Activated T-cell treated with anti-CD3 and anti-CD28 coated beads for 4 hours (primary cell): ENCODE results near the gene SULT4A1.

ENCODE experiments used
- DNase-seq: peaks from one replicate; pipeline ENCODE4 v3.0.0-alpha.2; 2020

The SULT4A1 gene

DNA sequence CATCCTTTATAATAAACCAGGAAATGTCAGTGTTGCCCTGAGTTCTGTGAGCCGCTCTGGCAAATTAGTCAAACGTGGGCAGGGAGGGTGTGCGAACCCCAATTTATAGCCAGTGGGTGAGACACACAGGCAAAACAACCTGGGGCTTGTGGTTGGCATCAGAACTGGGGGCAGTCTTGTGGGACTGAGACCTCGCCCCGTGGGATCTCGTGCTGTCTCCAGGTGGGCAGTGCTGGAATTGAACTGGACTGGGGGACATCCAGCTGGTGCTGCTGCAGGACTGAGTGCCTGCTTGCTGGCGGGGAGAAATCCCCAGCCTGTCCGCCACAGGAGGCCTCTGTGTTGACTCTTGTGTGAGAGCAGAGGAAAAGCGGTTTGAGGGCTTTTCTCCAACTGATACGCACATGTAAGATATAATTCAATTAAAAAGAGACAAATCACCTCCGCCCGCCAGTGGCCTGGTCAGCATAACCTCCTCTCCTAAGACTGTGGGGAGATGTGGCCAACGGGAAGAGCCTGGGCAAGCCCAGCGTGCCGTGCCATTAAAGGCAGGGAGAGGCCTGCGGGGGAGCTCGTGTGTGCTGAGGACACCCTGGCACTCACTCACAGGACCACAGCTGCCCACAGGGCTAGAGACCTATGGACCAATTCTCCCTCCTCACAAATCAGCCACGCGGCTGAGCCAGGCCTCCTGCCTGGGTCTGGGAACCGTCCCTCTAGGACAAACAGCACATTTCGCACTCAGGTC lies 18.4 kb downstream of the SULT4A1 start:
- DNase-seq = no peak

DNA sequence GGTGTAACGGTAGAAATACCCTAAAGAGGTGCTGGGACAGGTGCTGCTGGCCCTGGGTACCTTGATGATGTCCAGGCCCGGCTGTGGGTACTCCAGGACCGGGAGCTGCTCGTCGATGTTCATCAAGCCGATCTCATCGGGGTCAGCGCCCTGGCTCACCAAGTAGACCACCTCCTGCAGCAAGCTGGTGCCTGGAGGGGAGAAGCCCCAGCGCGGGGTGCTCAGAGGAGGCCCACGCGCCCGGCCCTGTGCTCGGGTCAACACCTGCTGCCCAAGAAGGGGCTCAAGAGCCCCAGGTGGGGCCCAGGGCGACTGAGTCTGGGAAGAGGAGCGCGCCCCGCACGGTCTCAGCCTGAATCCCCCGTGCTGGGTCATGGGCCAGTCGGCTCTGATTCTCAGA lies 20.6 kb downstream of the SULT4A1 start:
- no peak for DNase-seq

DNA sequence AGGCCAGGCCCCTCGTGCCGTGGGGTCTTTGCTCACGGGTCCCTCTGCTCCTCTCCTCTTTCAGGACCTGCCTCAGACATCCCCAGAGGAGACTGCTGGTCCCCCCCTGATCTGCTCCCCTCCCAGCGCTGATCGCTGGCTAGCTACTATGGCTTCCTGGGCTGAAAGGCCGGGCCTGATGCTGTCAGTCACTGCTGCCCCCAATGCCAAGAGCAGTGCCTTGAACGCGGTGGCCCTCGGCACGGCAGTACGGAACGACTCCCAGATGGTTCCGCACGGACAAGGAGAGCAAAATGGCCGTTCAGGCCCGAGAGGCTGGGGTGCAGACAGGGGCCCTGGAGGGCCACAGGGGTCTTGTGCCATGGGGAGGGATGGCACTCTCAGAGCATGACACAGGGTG lies 21.5 kb downstream of the SULT4A1 start:
- DNase-seq = no peak

DNA sequence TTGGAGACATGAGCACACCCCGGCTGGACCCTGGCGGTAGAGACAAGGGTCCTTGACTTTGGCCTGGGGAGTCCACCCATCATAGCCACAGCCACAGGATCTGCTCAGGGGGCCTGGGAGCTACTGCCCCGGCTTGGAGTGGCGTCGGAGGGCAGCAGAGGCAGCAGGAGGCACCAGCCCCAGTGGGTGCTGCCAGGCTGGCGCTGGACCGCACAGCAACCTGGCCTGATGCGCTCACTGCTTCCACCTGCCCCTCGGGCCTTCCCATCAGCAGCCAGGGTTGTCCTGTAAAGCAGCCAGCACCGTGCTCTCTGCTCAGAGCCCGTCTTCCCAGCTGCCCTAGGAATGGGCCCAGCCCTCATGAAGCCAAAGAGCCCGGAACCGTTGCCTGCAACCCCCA lies 21.9 kb downstream of the SULT4A1 start:
- no peak for DNase-seq

DNA sequence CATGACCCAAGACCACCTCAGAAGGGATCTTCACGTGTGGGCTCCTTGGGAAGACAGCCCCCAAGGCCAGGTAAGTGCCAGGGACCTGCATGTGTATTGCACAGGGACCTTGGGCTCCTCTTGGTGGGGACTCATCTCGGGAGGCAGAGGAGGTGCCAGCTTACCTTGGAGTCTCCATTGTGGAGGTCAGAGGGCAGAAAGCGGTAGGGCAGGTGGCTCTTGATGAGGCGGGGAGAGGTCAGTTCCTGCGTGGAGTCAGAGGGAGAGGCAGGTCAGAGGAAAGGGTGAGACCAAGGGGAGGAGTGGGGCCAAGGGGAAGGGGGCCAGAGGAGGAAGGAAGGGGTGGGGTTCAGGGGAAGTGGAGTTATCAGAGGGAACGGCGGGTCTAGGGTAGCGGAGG lies 22.5 kb downstream of the SULT4A1 start:
- DNase-seq = no peak

DNA sequence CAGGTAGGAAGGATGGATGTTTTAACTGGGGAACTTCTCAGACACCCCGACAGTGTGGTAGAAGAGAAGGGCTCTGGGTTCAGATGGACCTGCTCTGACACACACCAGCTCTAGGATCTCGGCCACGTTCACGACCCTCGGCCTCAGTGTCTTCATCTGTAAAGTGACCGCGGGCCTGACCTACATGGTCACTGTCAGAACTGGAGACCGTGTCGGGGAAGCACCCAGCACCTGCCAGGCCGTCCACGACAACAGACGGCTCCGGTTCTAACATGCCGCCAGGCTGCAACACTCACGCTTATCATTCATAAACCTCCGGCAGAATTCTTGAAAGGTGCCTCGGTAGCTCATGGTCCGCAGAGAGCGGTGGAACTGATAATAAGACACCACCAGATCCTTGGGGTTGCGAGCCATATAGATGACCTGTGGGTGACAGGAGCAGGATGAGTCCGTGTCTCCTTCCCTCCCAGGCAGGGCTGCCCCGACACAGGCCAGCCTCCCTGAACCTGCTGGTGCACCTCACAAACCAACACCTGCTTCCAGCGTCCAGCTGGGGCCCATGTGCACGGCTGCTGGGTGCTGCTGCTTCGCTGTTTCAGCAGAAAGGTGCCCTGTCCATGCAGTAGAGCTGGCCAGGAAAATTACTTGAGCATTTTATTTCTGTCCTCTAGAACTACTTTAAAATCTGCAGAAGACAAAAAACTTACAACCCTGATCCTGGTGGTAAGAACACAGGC lies 23.6 kb downstream of the SULT4A1 start:
- no peak for DNase-seq

DNA sequence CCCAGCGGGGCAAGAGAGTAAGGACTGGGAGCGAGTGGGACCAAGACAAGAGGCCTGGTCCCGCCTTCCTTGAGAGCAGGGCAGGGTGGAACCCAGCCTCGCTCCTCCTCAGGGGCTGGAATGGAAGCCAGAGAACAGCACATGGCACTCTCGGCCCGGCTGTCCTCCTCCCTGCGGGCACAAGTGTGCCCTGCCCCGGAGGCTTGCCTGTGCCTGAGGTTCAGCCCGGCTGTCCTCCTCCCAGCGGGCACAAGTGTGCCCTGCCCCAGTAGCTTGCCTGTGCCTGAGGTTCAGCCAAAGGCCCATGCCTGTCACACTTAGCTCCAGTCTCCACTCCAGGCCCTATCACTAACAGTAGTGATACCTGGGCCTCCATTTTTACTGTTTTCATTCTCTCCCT lies 24.2 kb downstream of the SULT4A1 start:
- DNase-seq = no peak

- no peak for DNase-seq
These were observed 24.6 kb downstream of the SULT4A1 start for GRCh38 chr22:43837666-43838065.

DNA sequence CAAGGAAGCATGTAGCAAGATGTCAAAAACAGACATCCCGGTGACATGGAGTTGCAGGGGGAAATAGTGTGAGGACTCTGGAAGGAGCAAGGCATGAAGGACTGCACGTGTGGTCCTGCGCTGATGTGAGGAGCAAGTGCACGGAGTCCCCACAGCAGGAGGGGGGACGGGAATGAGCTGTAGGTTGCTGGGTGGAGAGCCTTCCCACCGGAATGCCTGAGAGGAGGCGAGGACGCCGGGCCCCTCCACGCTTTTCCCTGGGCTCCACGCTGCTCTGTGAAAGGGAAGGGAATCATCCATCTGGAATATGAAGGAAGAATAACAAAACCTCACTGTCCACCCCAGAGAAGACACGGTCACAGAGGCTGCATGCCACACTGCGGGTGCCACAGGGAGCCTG lies 26.6 kb downstream of the SULT4A1 start:
- no peak for DNase-seq

DNA sequence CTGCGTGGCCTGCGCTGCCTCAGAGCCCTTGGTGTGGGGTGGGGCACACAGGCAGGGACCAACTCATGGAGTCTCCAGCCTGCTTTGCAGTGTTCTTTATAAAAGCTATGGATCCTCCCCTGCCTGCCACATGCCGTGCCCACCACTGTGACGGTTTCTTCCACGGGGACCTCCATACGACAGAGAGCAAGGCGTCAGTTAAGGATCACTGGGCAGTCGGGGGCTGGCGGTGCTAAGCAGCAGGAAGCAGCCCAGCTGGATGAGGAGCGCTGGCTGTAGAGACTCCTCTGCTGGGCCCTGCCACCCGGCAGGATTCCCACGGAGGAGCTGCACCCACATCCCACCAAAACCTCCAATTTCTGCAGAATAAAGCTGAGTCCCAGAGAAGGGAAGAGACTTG lies 27.1 kb downstream of the SULT4A1 start:
- DNase-seq = no peak

- no peak for DNase-seq
These were observed 28.8 kb downstream of the SULT4A1 start for GRCh38 chr22:43833286-43834240.

GRCh38 chr22:43832393-43833265 lies 29.7 kb downstream of the SULT4A1 start:
- no peak for DNase-seq

GRCh38 chr22:43831561-43832392 lies 30.5 kb downstream of the SULT4A1 start:
- DNase-seq = no peak

DNA sequence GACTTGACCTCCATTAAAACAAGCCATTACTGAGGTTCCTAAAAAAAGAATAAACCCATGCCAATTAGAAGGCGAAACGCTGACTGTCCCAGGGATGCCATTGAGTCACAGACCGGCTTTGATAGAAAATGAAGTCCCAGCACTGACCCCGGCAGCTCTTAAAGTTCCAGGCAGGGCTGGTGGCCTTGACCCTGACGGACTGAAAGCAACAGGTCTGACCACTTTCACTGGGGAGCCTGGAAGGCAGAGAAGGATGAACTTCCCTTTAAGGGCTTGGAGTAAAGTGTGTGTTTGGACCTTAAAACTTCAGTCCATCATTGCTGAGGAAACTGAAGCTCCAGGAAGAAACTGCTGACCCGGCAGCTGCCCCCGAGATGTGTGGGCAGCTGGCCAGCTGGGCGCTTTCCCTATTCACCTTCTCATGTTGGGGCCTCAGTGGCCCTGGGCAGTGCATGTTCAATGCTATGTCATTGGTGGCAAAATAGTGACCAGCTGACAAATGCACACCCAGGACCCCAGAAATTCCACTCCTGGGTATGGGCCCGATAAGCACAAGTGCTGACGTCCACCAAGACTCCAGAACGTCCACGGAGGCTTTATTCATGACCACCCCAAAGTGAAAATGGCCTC lies 31.3 kb downstream of the SULT4A1 start:
- DNase-seq = no peak

- no peak for DNase-seq
These were observed 32.1 kb downstream of the SULT4A1 start for GRCh38 chr22:43829904-43830851.

DNA sequence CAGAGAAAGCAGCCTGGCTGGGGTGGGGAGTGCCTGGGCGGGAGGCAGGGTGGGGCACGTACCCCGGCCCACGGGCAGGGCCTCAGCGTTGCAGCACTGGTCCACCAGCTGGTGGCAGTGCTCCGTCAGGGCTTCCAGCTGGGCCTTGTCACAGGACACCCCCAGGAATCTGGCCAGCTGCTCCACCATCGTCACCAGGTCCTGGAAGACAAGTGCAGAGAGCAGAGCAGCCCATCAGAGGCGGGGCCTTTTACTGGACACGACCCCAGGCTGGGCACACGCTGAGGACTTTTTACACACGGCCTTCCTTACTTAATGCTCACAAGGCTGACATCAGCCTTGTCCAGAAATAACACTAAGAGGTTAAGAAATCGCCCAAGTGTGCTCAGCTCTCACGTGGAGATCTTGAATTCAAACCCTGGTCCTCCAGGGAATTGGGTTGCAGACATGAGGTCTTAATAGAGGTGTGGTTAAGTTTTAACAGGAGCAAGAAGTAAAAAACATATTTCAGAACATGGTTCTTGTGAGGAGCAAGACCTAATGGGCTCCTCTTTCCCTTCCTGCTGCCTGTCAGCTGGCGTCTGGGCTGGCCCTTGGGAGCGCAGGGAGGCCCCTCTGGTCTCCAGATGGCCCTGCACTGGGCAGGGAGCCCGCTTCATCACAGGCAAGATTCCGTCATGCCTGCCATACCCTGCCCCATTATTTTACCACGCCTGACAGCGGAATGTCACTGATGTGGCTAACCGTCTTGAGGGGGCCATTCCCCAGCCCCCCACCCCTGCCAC lies 33.1 kb downstream of the SULT4A1 start:
- no peak for DNase-seq

GRCh38 chr22:43828725-43828997 lies 33.7 kb downstream of the SULT4A1 start:
- DNase-seq = no peak

DNA sequence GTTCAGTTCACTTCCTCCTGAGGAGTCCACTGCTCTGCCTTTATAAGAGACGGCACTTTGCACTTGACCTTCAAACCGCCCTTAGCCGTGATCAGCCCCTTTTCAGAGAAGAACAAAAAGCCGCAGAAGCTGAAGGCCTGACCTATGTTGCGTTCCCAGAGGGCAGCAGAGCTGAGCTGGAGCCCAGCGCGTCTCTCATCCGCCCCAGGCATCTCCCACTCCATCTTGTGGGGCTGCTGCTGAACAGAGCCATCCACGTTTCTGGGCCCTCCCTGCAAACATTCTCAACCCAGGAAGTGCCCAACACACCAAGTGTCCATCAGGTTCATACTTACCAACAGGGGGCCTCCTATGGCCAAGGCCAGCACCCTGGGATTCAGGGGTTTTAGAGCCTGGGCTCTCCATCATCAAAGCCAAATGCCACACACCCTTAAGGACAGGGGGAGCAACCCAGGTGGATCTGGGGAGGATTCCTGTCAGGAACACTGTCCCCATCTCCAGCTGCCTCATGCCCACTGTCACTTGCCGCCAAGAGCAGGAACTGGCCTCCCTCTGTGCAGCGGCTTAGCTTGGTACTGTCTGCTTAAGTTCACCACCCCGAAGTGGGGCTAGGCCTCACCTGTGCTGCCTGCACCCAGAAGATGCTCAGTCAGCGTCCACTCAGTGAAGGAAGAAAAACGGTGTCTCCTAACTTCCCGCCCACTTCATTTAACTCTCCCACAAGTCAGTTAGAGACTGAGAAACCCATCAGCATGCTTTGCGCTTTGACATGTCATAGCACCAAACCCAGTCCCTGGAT lies 34.2 kb downstream of the SULT4A1 start:
- no peak for DNase-seq
